NCI-H2227 (cell line): Measurements from ENCODE around the gene STX5.
"Not testable (repeated sequence)": the region's sequence is repeated elsewhere in the genome, so short reads cannot be mapped to it uniquely, and the experiment has no call there.

ENCODE experiments used
- DNase-seq: peaks from one replicate; lab custom pipeline; 2025; ENCODE audit not compliant: unreplicated experiment; lab: John Stamatoyannopoulos, UW

The STX5 gene

DNA sequence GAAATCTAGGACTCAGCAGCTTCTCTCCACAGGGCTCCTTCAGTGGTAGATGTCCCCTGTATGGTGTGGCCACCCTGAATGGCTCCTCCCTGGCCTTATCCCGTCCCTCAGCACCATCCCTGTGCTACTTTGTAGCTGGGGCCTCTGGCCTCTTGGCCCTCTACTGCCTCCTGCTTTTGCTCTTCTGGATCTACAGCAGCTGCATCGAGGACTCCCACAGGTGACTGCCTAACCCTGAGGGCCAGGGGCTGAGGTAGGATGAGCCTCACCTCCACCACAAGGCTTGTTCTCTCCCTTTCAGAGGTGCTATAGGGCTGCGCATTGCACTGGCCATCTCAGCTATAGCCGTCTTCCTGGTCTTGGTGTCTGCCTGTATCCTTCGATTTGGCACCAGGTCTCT lies 42.9 kb downstream of the STX5 start:
- no peak for DNase-seq

DNA sequence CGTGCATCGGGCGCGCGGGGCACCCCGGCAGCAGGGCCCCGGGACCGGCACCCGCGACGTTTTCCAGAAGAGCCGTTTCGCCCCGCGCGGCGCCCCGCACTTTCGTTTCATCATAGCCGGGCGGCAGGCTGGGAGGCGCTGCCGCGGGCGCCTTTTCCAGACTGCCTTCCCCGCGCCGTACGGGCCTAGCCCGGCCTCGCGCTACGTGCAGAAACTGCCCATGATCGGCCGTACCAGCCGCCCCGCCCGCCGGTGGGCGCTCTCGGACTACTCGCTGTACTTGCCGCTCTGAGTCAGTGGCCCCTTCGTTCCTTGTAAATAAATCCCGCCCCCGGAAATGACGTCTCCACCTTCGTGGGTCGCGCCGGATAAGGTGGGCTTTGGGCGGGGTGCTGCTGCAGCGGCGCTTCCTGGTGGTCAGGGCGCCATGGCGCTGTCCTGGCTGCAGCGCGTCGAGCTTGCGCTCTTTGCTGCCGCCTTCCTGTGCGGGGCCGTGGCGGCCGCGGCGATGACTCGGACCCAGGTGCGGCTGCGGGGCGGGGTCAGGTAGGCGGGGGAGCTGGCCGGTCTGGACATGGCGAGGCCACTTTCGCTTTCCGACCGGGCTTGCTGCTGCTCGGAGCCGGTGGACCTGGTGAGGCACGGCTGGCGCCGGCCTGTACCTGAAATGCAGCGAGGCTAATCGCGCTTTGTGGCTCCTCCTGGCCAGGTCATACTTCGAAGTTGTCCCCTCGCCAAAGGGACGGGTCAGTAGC lies 44.7 kb downstream of the STX5 start, which contains the start of gene TMEM179B:
TSS of gene TMEM179B (plus strand) at position 398 of the 755 bp plus-strand sequence. CDS start at position 428, 30 bp downstream.
- peak; percentile 98 for DNase-seq

DNA sequence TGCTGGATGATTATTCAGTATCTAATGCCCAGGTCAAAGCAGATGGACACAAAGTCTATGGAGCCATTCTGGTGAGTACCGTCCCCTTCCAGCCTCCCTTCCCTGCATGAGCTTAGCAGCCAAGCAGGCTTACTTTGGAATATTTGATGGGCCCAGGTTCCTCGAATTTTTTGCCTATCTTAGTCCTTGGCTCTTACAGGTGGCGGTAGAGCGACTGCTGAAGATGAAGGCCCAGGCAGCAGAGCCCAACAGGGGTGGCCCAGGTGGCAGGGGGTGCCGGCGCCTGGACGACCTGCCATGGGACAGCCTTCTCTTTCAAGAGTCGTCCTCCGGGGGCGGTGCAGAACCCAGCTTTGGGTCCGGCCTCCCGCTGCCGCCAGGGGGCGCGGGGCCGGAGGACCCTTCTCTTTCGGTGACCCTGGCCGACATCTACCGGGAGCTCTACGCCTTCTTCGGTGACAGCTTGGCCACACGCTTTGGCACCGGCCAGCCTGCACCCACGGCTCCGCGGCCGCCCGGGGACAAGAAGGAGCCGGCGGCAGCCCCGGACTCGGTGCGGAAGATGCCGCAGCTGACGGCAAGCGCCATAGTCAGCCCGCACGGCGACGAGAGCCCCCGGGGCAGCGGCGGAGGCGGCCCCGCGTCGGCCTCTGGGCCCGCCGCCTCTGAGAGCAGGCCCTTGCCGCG lies 45.4 kb downstream of the STX5 start:
- DNase-seq: peak; percentile 91

- no peak for DNase-seq
Observed at GRCh38 chr11:62782753-62783152, 49.1 kb downstream of the STX5 start.

DNA sequence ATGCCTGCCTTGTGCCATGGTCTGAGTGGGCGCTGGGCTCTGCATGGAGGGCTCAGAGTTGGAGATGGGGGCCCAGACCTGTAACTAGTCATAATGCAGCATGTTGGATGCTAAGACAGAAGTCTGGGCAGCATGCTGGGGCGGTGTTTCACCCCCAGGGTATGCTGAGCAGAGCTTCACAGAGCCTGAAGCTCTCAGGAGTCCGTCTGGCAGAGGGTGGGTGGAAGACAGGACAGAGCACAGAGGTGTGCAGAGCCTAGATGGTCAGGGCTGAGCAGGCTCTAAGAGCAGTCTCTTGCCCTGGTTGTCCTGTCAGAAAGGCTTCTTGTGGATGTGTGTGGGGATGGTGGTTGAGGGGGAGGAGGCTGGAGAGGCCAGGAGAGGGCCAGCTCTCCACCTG lies 53.4 kb downstream of the STX5 start:
- no peak for DNase-seq

- DNase-seq: no peak
Observed at GRCh38 chr11:62777389-62777788, 54.5 kb downstream of the STX5 start.

DNA sequence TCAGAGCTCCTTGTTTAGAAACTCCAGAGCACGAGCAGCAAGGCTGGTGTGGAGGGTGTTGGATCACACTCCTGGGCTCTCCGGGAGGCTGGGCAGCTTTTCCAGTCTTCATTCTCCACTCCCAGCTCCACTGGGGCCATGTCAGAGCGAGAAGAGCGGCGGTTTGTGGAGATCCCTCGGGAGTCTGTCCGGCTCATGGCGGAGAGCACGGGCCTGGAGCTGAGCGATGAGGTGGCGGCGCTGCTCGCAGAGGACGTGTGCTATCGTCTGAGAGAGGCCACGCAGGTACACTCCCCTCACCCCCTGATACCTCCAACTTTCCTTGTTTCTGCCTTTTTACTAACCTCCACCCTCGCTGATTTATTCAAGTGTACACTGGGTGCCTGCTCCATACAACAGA lies 56.2 kb downstream of the STX5 start:
- no peak for DNase-seq

DNA sequence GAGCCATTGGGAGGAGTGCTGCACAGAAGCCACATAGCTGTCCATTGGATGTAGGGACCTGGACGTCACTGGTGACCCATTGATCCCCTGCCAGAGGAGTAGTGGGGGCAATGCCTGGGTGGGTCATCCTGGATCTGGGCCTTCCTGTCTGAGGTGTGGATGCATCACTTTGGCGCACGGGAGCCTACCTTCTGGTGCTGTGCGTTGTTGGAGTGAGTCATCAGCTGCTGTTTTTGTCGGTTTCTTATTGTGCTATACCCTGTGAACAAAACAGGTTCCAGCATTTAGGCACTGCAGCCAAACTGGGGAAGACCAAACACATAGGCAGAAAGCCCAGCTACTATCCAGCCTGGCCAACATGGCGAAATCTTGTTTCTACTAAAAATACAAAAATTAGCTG lies 57.4 kb downstream of the STX5 start:
- DNase-seq: no peak

- DNase-seq: peak; percentile 99
Observed at GRCh38 chr11:62771144-62772021, 60.5 kb downstream of the STX5 start, which contains the start of gene TAF6L. Gene TAF6L, plus strand, starts transcription at chr11:62771396. Its CDS starts 4,388 bp downstream, at chr11:62775784.

DNA sequence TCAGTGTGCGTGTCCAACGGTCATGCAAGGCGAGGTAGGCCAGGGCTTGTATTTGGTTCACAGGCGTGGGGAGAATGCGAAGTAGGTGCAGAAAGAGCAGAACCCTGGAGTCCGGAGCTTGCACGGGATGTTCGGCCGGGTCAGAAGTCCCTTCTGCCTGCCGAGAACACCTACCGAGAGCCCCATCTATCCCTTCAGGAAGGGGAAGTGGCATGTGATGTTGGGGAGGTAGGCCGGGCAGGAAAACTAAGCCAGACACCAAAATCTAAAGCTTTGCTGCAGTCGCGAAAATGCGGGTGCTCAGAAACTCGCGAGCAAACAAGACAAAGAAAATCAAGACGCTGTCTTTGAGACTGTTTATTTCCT lies 61.1 kb downstream of the STX5 start:
- DNase-seq: peak; percentile 60

DNA sequence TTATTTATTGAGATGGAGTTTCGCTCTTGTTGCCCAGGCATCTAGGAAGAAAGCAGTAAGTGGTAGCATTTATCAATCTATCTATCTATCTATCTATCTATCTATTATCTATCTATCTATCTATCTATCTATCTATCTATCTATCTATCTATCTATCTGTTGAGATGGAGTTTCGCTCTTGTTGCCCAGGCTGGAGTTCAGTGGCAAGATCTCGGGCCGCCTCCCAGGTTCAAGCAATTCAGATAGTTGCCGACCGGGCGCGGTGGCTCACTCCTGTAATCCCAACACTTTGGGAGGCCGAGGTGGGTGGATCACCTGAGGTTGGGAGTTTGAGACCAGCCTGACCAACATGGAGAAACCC lies 71.0 kb downstream of the STX5 start:
- DNase-seq: not testable (repeated sequence)

GRCh38 chr11:62757846-62758788 lies 73.7 kb downstream of the STX5 start:
- no peak for DNase-seq
